ENCODE measurements around the gene CNTN5.

CNTN5 gene

GRCh38 chr11:99171330-99171729, 150.6 kb downstream of the CNTN5 start:
- no peak for DNase-seq

- no peak for DNase-seq
Measured at GRCh38 chr11:99176430-99176829, 155.7 kb downstream of the CNTN5 start.

- DNase-seq: no peak
Measured at GRCh38 chr11:99177446-99177845, 156.7 kb downstream of the CNTN5 start.

- DNase-seq: no peak
Measured at GRCh38 chr11:99184146-99184545, 163.4 kb downstream of the CNTN5 start.

GRCh38 chr11:99188221-99188620, 167.5 kb downstream of the CNTN5 start:
- DNase-seq: no peak

- DNase-seq: no peak
Measured at GRCh38 chr11:99192716-99193115, 172.0 kb downstream of the CNTN5 start.

- no peak for DNase-seq
Measured at GRCh38 chr11:99197477-99197876, 176.7 kb downstream of the CNTN5 start.

GRCh38 chr11:99198215-99198614, 177.5 kb downstream of the CNTN5 start:
- no peak for DNase-seq

- no peak for DNase-seq
Measured at GRCh38 chr11:99199341-99199740, 178.6 kb downstream of the CNTN5 start.

GRCh38 chr11:99200720-99201119, 180.0 kb downstream of the CNTN5 start:
- no peak for DNase-seq

- DNase-seq: no peak
Measured at GRCh38 chr11:99208813-99209212, 188.1 kb downstream of the CNTN5 start.

- DNase-seq: no peak
Measured at GRCh38 chr11:99229544-99229943, 208.8 kb downstream of the CNTN5 start.

- no peak for DNase-seq
Measured at GRCh38 chr11:99234534-99234933, 213.8 kb downstream of the CNTN5 start.

- DNase-seq: no peak
Measured at GRCh38 chr11:99238401-99238800, 217.7 kb downstream of the CNTN5 start.

- DNase-seq: no peak
Measured at GRCh38 chr11:99240192-99241030, 219.7 kb downstream of the CNTN5 start.

GRCh38 chr11:99241066-99241465, 220.3 kb downstream of the CNTN5 start:
- no peak for DNase-seq

- no peak for DNase-seq
Measured at GRCh38 chr11:99244613-99245012, 223.9 kb downstream of the CNTN5 start.

- no peak for DNase-seq
Measured at GRCh38 chr11:99246199-99246598, 225.4 kb downstream of the CNTN5 start.

- DNase-seq: no peak
Measured at GRCh38 chr11:99256614-99257013, 235.9 kb downstream of the CNTN5 start.

- DNase-seq: no peak
Measured at GRCh38 chr11:99257131-99257530, 236.4 kb downstream of the CNTN5 start.

- DNase-seq: no peak
Measured at GRCh38 chr11:99260696-99261095, 239.9 kb downstream of the CNTN5 start.

GRCh38 chr11:99268886-99269285, 248.1 kb downstream of the CNTN5 start:
- DNase-seq: no peak

- no peak for DNase-seq
Measured at GRCh38 chr11:99271527-99271926, 250.8 kb downstream of the CNTN5 start.

GRCh38 chr11:99275521-99275920, 254.8 kb downstream of the CNTN5 start:
- no peak for DNase-seq

- DNase-seq: no peak
Measured at GRCh38 chr11:99277281-99277680, 256.5 kb downstream of the CNTN5 start.
